Suprapubic skin (tissue), 4 donors: ENCODE data around the gene NGFR. TPM values are rescaled to one million over a fixed set of nuclear protein-coding genes. Genes with fewer than 3 reads are reported as not detected.

Experiments
- DNase-seq, 2 donors: peaks; one replicate each; pipeline ENCODE4 v3.0.0-alpha.2; 2019; ENCODE audit warnings: low spot score in 2 of 2
- H3K27ac ChIP-seq: fragments of 200-600 bp; sonication (generic); one replicate; pipeline ENCODE4 v1.5.1; 2019
- H3K27me3 ChIP-seq: fragments of 200-600 bp; sonication (generic); one replicate; pipeline ENCODE4 v1.5.1; 2019
- H3K36me3 ChIP-seq: fragments of 200-600 bp; sonication (generic); one replicate; pipeline ENCODE4 v1.5.1; 2019
- H3K4me1 ChIP-seq: fragments of 200-600 bp; sonication (generic); one replicate; pipeline ENCODE4 v1.5.1; 2019
- H3K4me3 ChIP-seq: fragments of 200-600 bp; sonication (generic); one replicate; pipeline ENCODE4 v1.5.1; 2019; ENCODE audit warnings: mild to moderate bottlenecking
- H3K9me3 ChIP-seq: fragments of 200-600 bp; sonication (generic); one replicate; pipeline ENCODE4 v1.5.1; 2019
- CTCF ChIP-seq, 2 donors: fragments of 200-600 bp in 1 of 2; fragments of 450-650 bp in 1 of 2; sonication (generic) in 1 of 2; IDR thresholded peaks; one replicate each; pipeline ENCODE4 v1.5.1; 2016 to 2019; ENCODE audit warnings: antibody characterized with exemption in 2 of 2, mild to moderate bottlenecking in 1 of 2, moderate library complexity in 1 of 2
- EP300 ChIP-seq: sonication (generic); formaldehyde crosslinking; IDR thresholded peaks from one replicate; pipeline ENCODE4 v1.6.1; 2017; ENCODE audit warnings: antibody characterized with exemption
- POLR2A ChIP-seq, 2 donors: fragments of 450-650 bp; IDR thresholded peaks; one replicate each; pipeline ENCODE4 v1.6.1; 2017; ENCODE audit warnings: antibody characterized with exemption in 2 of 2, mild to moderate bottlenecking in 2 of 2, moderate library complexity in 2 of 2
- POLR2AphosphoS5 ChIP-seq, 3 donors: sonication (generic); formaldehyde crosslinking; IDR thresholded peaks; one replicate each; pipeline ENCODE4 v1.6.1; 2017; ENCODE audit warnings: antibody characterized with exemption in 3 of 3
- WGBS: methylation state at CpG from one replicate; pipeline ENCODE4 v1.1.5; 2018; 5-methylcytosine and 5-hydroxymethylcytosine counted together
- total RNA-seq, 4 donors: library from RNA; depleted of rRNA; stranded (reverse); fragments of >200 nt; gene quantifications; one replicate each; pipeline ENCODE4 v1.1.0, GENCODE V29; 2016

The NGFR gene
- total RNA-seq, 4 donors from 2014 or later = 18.1 to 26.8 (median 22.0) TPM

DNA sequence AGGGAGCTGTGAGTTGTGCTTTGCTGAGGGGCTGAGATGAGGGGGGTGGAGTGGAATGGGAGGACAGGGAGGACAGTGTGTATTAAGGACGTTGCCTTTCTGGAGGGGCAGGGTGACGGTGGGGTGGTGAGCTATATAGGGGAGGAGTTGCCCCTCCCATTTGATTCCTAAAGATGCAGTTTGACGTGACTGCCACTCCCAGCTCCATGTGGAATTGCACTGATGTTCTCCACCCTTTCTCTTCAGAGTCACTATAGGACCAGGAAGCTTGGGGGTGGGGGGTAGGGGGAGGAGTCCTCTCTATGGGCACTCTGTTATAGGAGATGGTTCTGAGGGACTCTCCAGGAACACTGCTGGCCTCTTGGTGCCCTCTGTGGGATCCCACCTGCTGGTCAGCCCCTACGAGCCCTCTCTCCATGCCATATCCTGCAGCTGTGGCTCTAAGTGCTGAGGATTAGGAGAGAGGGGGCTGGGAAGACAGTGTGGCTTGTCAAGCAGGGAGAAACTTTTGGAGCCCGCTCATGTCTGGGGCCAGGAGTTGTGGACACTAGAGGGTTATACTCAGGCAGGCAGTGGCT lies 3.8 kb upstream of the NGFR start:
- no peaks in the 10 kb centered on the region for H3K36me3 ChIP-seq
- no peak for DNase-seq
- H3K27ac ChIP-seq = no peak overlapping the region
- H3K4me3 ChIP-seq = no peak overlapping the region
- peaks cover 40% of the 10 kb centered on the region for H3K27me3 ChIP-seq
- H3K9me3 ChIP-seq = no peaks in the 10 kb centered on the region
- WGBS = 44% methylated on average over 4 of the region's 5 CpGs
- TF ChIP-seq CTCF (IDR thresholded peaks at IDR 0.05) (no peak), EP300 (no peak), POLR2AphosphoS5 (IDR thresholded peaks at IDR 0.05) (no peak), POLR2A (IDR thresholded peaks at IDR 0.05) (no peak)
- H3K4me1 ChIP-seq = peaks cover 19% of the 10 kb centered on the region

DNA sequence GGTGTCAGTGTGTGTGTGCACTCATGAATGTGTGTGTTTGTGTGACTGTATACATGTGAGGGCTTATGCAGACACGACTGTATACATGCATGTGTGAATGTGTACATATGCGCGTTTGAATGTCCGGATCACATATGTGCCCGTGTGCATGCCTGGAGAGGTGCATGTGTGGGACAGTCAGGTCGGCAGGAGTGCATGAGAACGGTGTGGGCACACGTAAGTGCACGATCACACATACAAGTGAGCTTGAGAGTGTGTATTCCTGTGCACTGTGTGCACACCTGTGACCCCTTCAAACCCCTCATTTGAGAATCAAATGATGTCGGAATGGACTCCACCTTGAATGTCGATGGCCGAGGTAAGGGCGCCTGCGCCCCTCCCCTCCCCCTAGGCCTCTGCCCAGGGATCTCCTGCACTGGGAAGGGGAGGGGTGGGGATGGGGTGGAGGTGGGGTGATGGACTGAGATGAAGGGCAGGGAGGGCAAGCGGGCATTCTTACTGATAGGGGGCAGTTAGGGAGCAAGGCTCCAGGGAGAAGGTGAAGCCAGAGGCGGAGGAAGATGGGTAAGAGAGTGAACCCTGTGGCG lies 601 bp upstream of the NGFR start:
- Histone ChIP-seq H3K4me3 (peak overlapping the region; percentile 53), H3K27ac (no peak overlapping the region), H3K4me1 (peaks cover 35% of the 10 kb centered on the region), H3K27me3 (peaks cover 62% of the 10 kb centered on the region), H3K9me3 (no peaks in the 10 kb centered on the region), H3K36me3 (no peaks in the 10 kb centered on the region)
- TF ChIP-seq EP300 (no peak), CTCF (IDR thresholded peaks at IDR 0.05) (no peak), POLR2AphosphoS5 (IDR thresholded peaks at IDR 0.05) (no peak), POLR2A (IDR thresholded peaks at IDR 0.05) (no peak)
- WGBS = 47% methylated on average over 17 of the region's 17 CpGs
- DNase-seq = no peak

- Histone ChIP-seq H3K9me3 (no peaks in the 10 kb centered on the region), H3K4me1 (peaks cover 41% of the 10 kb centered on the region), H3K27ac (no peak overlapping the region), H3K36me3 (no peaks in the 10 kb centered on the region), H3K27me3 (peaks cover 67% of the 10 kb centered on the region), H3K4me3 (peak overlapping the region; percentile 53)
- TF ChIP-seq POLR2A (IDR thresholded peaks at IDR 0.05) (no peak), CTCF (IDR thresholded peaks at IDR 0.05) (no peak), EP300 (no peak), POLR2AphosphoS5 (IDR thresholded peaks at IDR 0.05) (no peak)
- 2% methylated on average over 22 of the region's 22 CpGs for WGBS
- no peak for DNase-seq
Measured at GRCh38 chr17:49495842-49496182, 719 bp downstream of the NGFR start.

- TF ChIP-seq POLR2AphosphoS5 (IDR thresholded peaks at IDR 0.05) (no peak), POLR2A (IDR thresholded peaks at IDR 0.05) (no peak), EP300 (no peak), CTCF (IDR thresholded peaks at IDR 0.05) (peak; percentile 61 to 98)
- WGBS = 3% methylated on average over 11 of the region's 85 CpGs
- peak; percentile 81 to 87 for DNase-seq
- H3K4me1 ChIP-seq = peaks cover 46% of the 10 kb centered on the region
- peaks cover 69% of the 10 kb centered on the region for H3K27me3 ChIP-seq
- H3K36me3 ChIP-seq = no peaks in the 10 kb centered on the region
- H3K4me3 ChIP-seq = peak overlapping the region; percentile 53
- H3K27ac ChIP-seq = no peak overlapping the region
- no peaks in the 10 kb centered on the region for H3K9me3 ChIP-seq
Measured at GRCh38 chr17:49496183-49496866, 1.2 kb downstream of the NGFR start.

DNA sequence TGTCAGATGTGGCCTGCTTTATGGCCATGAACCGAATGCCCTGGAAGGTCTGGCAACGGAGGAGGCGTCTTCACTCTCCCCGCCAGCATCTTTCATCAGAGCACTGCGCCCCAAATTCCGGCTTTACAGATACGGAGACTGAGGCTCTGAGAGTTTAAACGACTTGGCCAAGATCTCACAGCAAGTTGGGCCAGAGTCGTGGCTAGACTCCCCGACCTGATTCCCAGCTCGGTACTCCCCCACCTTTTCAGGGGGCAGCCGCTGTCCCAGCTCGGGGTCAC lies 1.7 kb downstream of the NGFR start:
- Histone ChIP-seq H3K27me3 (peaks cover 71% of the 10 kb centered on the region), H3K27ac (no peak overlapping the region)
- 1% methylated on average over 11 of the region's 13 CpGs for WGBS

More for the DNA sequence above, 1.7 kb downstream of the NGFR start:
- DNase-seq = no peak
- no peaks in the 10 kb centered on the region for H3K9me3 ChIP-seq
- H3K4me3 ChIP-seq = peak overlapping the region; percentile 53
- no peaks in the 10 kb centered on the region for H3K36me3 ChIP-seq
- TF ChIP-seq CTCF (IDR thresholded peaks at IDR 0.05) (no peak), EP300 (no peak), POLR2A (IDR thresholded peaks at IDR 0.05) (no peak), POLR2AphosphoS5 (IDR thresholded peaks at IDR 0.05) (no peak)
- H3K4me1 ChIP-seq = peaks cover 51% of the 10 kb centered on the region
